HL-60/S4 treated with retinoic acid at 250 ng/mL for 4 days and 3 days (cell line): Measurements from ENCODE around the gene MRPS18B.
"Not testable (repeated sequence)": the region's sequence is repeated elsewhere in the genome, so short reads cannot be mapped to it uniquely, and the experiment has no call there.

Source experiments
- in situ Hi-C: fragments of 300-500 bp; cut with MboI; formaldehyde crosslinking; loops from 2 replicates; pipeline ENCODE4 v1.7.0; 2022; ENCODE audit warnings: low sequenced_read_pairs

MRPS18B gene

DNA sequence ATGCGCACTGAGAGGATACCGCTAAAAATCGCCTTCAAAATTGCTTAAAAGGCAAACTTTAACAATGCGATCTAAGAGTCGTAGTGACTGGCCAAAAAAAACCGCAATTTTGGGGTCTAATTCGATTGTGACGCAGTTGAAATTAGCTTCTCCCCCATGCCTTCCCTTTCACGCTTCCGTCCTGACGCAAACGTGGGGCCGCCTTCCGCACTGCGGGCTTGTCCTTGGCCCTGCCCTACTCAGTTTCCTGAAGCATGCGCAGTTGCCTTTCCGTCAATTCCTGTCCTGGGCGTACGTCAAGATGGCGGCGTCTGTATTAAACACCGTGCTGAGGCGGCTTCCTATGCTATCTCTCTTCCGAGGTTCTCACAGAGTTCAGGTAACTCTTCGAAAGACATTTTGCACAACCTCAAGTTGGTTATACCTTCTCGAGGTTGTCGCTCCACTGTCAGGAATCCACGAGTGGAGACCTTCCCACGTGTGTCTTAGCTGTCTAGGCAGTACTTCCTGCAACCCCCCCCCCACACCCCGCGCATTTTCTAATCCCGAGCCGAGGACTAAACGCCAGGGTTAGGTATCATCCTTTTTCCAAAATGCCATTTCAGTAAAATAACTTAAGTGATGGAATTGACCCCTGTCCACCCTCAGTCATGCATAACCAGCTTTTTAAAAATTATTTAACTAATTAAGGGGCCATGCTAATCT lies at the start of gene MRPS18B:
TSS of gene MRPS18B (plus strand) at position 276 of the 705 bp plus-strand sequence. CDS start at position 302, 26 bp downstream.
- in situ Hi-C loops = no loop called here

GRCh38 chr6:30568245-30568644 lies 49.4 kb upstream of the MRPS18B start:
- in situ Hi-C loops = no loop called here

GRCh38 chr6:30570263-30570662 lies 47.4 kb upstream of the MRPS18B start:
- in situ Hi-C loops = no loop called here

- in situ Hi-C loops = no loop called here
These were observed 46.9 kb upstream of the MRPS18B start for GRCh38 chr6:30570740-30571074.

DNA sequence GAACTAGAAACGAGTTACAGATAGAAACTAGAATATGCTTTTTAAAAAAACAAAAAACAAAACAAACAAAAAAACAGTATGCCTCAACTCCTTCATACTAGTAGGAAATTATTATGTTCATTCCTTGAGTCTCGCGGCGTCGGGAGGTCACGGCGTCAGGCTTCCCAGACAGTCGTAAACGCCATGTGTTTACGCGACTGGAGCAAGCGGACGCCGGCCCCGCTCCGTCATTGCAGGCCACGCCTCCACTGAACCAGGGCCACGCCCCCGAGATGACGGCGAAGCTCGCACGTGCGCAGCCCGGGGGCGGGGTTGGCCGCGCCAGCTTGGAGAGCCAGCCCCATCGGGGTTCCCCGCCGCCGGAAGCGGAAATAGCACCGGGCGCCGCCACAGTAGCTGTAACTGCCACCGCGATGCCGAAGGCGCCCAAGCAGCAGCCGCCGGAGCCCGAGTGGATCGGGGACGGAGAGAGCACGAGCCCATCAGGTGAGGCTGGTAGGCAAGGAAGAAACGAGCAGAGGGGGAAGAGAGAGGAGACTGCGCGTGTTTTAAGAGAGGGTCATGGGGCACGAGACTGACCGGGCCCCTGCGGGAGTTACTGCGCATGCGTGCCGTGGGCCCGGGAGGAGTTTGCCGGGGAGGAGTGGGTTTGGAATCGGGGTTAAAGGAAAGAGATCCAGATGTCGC lies 46.4 kb upstream of the MRPS18B start, which contains the start of gene ABCF1:
TSS of gene ABCF1 (plus strand) at position 368 of the 687 bp plus-strand sequence. CDS start at position 414, 46 bp downstream.
- in situ Hi-C loops = no loop called here

GRCh38 chr6:30571762-30572082 lies 45.9 kb upstream of the MRPS18B start:
- in situ Hi-C loops = no loop called here

DNA sequence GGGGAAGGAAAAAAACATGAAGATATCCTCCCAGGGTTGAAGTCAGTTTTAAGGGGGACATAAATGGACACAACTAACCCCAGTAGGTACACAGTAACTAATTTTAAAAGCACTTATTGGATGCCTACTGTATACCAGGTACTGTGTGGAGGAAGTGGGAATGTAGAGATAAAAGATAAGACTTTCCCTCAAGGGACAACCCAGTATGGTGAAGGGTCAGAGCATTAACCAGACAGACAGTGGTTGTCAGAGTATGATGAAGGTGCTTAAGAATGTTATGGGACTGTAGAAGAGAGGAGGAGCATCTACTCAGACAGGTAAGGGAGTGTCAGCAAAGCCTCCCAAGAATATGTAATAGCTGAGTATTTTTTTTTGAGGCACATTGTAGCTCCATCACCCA lies 45.5 kb upstream of the MRPS18B start:
- in situ Hi-C loops = no loop called here

DNA sequence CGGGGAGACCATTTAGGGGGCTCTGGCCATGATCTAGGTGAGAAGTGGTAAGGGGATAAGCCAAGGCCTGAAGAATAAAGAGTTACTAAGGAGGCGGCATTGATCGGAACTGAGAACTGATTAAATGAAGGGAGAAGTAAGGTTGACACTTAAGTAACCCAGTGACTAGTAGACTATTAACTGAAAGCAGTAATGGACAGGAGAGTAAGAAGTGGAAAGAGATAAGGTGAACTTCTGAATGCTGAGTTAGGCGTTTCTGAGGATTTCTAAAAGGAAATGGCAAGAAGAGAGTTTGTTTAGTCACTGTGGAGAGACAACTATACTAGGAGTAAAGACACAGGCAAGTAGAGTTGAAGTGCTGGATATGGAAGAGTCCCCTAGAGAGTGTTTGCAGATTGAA lies 44.5 kb upstream of the MRPS18B start:
- in situ Hi-C loops = no loop called here

DNA sequence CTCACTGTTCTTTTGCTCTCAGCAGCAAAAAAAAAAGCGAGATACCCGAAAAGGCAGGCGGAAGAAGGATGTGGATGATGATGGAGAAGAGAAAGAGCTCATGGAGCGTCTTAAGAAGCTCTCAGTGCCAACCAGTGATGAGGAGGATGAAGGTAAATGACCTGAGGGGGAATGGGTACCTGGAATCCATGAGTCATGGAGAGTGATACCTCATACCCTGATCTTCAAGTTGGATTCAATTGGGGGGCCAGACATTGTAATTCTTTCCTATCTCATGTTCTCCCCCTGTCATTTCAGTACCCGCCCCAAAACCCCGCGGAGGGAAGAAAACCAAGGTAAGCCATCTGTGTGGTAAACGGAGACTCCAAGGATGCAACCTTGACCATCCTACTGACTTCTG lies 39.6 kb upstream of the MRPS18B start:
- in situ Hi-C loops = no loop called here

DNA sequence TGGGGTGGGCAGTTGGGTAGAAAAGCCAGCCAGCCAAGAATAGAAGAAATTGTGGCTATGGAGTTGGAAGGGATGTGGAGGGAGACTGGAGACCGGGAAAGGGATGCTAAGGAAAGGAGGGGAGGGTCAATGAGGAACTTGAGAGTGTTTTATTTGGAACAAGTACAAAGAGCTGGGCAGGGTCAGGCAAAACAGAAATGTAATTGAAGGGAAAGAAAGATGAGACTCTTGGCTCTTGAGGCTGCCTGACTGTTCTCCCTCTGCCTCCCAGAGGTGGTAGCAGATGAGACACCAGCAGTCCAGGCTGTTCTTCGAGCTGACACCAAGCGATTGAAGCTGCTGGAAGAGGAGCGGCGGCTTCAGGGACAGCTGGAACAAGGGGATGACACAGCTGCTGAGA lies 33.7 kb upstream of the MRPS18B start:
- in situ Hi-C loops = no loop called here

DNA sequence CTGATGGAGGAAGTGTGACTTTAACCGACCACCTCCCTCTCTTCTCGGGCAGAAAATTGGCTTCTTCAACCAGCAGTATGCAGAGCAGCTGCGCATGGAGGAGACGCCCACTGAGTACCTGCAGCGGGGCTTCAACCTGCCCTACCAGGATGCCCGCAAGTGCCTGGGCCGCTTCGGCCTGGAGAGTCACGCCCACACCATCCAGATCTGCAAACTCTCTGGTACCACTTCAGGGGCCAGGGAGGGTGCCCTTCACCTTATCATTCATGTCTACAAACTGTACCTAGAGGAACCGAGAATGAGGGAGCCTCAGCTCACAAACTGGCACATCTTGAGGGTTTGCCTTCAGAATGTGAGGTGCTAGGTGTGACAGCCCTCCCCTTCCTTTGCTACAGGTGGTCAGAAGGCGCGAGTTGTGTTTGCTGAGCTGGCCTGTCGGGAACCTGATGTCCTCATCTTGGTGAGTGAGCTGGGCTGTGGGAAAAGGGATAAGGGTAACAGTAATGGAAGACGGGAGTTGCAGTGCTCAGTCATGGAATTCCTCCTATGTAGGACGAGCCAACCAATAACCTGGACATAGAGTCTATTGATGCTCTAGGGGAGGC lies 27.8 kb upstream of the MRPS18B start:
- in situ Hi-C loops = no loop called here

DNA sequence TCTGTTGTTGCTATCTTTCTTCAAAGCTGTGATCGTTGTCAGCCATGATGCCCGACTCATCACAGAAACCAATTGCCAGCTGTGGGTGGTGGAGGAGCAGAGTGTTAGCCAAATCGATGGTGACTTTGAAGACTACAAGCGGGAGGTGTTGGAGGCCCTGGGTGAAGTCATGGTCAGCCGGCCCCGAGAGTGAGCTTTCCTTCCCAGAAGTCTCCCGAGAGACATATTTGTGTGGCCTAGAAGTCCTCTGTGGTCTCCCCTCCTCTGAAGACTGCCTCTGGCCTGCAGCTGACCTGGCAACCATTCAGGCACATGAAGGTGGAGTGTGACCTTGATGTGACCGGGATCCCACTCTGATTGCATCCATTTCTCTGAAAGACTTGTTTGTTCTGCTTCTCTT lies 27.1 kb upstream of the MRPS18B start:
- in situ Hi-C loops = no loop called here

GRCh38 chr6:30591008-30591407 lies 26.6 kb upstream of the MRPS18B start:
- in situ Hi-C loops = no loop called here

DNA sequence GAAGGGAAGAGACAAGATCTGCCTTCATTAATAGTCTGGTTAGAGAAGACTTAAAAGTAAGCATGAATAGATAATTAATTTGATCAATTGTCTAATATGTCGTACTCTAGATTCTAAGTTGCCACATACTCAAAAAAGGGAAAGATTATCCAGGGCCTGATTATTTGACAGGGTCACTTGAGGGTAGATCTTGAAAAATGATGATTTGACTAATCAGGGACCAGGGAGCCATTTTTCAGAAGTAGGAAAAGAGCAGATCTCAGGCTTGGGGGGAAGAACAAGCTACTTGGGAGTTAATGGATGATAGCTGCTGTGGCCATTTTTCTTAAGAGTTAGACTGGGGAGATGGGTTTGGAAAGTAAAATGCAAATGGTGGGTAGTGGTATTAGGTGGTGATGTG lies 25.4 kb upstream of the MRPS18B start:
- in situ Hi-C loops = no loop called here

- in situ Hi-C loops = not testable (repeated sequence)
These were observed 20.1 kb upstream of the MRPS18B start for GRCh38 chr6:30597315-30598144.

GRCh38 chr6:30598912-30599624 lies 18.6 kb upstream of the MRPS18B start:
- in situ Hi-C loops = no loop called here

GRCh38 chr6:30599625-30600324 lies 17.9 kb upstream of the MRPS18B start:
- in situ Hi-C loops = no loop called here

DNA sequence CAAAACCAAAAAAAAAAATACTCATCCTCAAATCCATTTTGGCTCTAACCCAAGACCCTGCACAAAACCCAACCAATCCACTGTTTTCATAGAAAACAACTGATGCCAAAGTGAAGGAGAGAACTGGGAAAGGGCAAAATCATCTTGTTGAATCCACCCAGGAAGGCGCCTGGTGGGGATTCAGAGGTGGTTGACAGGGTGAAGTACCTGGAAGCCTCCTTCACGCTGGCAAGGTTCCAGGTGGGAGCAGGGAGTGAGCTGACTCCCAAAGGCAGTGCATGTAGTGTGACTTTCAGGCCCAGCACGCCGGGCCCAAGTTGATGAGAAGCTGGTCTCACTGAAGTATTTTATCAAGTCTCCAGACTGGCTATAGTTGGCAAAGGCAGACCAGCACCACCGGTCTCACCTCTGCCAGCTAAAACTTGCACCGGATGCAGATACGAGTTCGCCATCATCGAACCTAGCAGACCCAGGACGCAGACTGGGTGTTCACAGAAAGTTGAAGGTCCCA lies 17.1 kb upstream of the MRPS18B start:
- in situ Hi-C loops = no loop called here

DNA sequence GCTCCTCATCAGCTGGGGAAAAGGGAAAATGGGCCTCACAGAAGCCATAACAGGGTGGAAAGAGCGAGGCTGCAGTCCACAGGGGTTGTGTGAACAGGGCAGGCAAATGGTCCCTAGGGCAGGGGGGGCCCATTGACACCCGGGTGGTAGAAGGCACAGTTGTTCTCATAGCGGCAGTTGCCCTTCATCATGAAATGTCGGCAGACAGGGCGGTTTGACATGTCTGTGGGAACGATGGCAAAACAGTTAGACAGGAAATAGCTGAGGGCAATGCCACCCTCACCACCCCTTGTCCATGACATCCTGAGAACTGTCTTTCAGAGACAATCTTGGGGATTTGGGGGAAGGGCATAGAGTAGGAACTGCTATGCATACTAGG lies 16.2 kb upstream of the MRPS18B start:
- in situ Hi-C loops = no loop called here
